22Rv1 (cell line): Measurements from ENCODE around the gene GLIS1.

Experiments
- CTCF ChIP-seq: fragments of 450-650 bp; IDR thresholded peaks from 2 replicates; pipeline ENCODE4 v1.5.1; 2017; ENCODE audit warnings: mild to moderate bottlenecking
- ZFX ChIP-seq: fragments of 450-650 bp; IDR thresholded peaks from 2 replicates; pipeline ENCODE4 v1.6.1; 2017; ENCODE audit warnings: antibody characterized with exemption, borderline replicate concordance

- TF ChIP-seq CTCF (no peak), ZFX (no peak)
Observed at GRCh38 chr1:53545663-53546408, 193.1 kb downstream of the GLIS1 start.
